ENCODE measurements around the gene LTBP2.

- TF ChIP-seq, protein P1, sequence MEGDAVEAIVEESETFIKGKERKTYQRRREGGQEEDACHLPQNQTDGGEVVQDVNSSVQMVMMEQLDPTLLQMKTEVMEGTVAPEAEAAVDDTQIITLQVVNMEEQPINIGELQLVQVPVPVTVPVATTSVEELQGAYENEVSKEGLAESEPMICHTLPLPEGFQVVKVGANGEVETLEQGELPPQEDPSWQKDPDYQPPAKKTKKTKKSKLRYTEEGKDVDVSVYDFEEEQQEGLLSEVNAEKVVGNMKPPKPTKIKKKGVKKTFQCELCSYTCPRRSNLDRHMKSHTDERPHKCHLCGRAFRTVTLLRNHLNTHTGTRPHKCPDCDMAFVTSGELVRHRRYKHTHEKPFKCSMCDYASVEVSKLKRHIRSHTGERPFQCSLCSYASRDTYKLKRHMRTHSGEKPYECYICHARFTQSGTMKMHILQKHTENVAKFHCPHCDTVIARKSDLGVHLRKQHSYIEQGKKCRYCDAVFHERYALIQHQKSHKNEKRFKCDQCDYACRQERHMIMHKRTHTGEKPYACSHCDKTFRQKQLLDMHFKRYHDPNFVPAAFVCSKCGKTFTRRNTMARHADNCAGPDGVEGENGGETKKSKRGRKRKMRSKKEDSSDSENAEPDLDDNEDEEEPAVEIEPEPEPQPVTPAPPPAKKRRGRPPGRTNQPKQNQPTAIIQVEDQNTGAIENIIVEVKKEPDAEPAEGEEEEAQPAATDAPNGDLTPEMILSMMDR (conservative IDR thresholded peaks at IDR 0.05) = no peak
- no peak for TF ChIP-seq EZH2 (IDR thresholded peaks at IDR 0.05; ENCODE audit: low read depth)
Measured at GRCh38 chr14:74552623-74553022, 59.4 kb downstream of the LTBP2 start.

All from PC-9 (cell line).